ENCODE results near the gene SCARF2. TPM values are rescaled to one million over a fixed set of nuclear protein-coding genes. Genes with fewer than 3 reads are reported as not detected.

SCARF2 gene
- total RNA-seq, 1 donor = 15.5 TPM

DNA sequence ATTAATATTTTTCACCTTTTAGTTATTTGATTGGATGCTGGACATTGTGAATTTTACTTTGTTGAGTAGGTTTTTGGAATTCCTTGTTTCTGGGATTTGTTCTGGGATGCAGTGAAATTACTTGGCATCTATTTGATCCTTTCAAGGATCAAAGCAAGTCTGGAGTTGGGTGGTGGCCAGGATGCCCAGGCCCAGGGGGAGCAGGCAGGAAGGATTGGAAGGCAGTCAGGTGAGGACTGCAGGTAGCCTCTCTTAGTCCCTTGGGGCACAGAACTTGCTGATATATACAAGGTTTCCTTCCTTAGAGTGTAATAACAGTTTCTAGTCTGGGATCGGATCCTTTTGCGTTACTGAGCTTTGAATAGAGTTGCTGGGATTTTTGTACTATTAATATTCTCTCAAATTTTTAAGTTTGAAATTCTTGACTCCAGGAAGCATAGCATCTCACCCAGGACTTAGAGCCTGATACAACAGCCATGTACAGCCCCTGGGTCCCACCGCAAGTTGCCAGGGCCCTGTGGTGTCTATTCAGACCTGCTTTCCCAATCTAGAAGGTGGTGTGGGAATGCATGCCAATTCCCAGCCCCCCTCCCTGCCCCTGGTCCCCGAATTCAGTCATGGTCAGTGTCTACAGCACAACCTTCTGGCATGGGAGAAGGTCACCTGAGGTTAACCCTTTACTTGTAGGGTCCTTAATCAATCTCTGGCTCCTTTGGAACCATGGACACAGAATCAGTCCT is 37.6 kb downstream of the SCARF2 start:
- H3K4me3 ChIP-seq (ENCODE audit: low read depth, low read length) = no peak overlapping the region
- DNase-seq (ENCODE audit: low read depth) = no peak
- no peak for TF ChIP-seq CTCF (IDR thresholded peaks at IDR 0.05; ENCODE audit: insufficient read depth, low read depth, low read length)

- H3K4me3 ChIP-seq (ENCODE audit: low read depth, low read length) = no peak overlapping the region
- TF ChIP-seq CTCF (IDR thresholded peaks at IDR 0.05; ENCODE audit: insufficient read depth, low read depth, low read length) = no peak
- no peak for DNase-seq (ENCODE audit: low read depth)
Observed at GRCh38 chr22:20398420-20398819, 39.2 kb downstream of the SCARF2 start.

DNA sequence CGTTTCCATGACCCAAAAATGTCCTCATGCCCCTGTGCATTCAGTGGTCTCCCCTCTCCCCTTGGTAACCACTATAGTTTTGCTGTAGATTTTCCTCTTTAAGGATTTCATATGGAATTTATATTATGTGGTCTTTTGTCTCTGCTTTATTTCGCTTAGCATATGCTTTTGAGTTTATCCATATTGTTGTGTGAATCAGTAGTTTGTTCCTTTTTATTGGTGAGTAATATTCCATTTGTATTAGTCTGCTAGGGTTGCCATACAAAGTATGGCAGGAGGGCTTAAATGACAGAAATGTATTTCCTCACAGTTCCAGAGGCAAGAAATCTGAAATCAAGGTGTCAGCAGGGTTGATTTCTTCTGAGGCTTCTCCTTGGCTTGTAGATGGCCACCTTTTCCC is 40.1 kb downstream of the SCARF2 start:
- TF ChIP-seq CTCF (IDR thresholded peaks at IDR 0.05; ENCODE audit: insufficient read depth, low read depth, low read length) = no peak
- no peak overlapping the region for H3K4me3 ChIP-seq (ENCODE audit: low read depth, low read length)
- DNase-seq (ENCODE audit: low read depth) = no peak

DNA sequence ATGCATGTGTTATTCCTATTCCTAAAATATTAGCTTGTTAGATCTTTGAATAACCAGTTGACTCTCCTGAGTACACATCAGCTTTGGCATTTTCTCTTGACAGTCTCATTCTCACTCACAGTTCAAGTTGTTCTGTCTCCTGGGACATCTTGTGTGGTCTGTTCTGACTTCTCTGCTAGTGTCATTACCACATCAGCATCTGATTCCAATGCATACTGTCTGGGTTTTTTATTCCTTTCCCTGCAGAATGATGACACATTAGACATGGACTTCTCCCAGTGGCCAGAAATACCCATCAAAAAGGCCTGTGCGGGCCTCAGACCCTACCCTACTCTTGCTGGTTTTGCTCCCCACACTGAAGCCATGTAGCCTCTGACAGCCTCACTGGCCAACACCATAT is 41.0 kb downstream of the SCARF2 start:
- H3K4me3 ChIP-seq (ENCODE audit: low read depth, low read length) = no peak overlapping the region
- TF ChIP-seq CTCF (IDR thresholded peaks at IDR 0.05; ENCODE audit: insufficient read depth, low read depth, low read length) = no peak
- peak; percentile 6 for DNase-seq (ENCODE audit: low read depth)

DNA sequence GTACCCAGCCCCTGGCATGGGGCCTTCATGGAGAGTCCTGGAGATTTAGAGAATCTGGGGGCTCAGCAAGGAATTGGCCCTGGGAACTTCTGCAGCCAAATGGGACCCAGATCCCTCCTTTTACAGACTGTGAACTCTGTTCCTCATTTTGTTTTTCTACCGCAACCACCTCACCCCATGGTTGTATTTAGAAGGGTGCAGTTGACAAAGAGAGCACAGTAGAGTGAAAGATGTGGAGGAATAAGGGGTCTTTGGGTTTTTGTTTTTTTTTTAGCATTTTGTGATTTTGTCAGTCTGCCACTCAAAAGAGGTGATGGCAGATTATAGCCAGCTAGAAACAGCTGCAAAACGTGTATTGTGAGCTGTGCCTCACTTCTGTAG is 41.7 kb downstream of the SCARF2 start:
- H3K4me3 ChIP-seq (ENCODE audit: low read depth, low read length) = no peak overlapping the region
- TF ChIP-seq CTCF (IDR thresholded peaks at IDR 0.05; ENCODE audit: insufficient read depth, low read depth, low read length) = no peak
- DNase-seq (ENCODE audit: low read depth) = no peak

DNA sequence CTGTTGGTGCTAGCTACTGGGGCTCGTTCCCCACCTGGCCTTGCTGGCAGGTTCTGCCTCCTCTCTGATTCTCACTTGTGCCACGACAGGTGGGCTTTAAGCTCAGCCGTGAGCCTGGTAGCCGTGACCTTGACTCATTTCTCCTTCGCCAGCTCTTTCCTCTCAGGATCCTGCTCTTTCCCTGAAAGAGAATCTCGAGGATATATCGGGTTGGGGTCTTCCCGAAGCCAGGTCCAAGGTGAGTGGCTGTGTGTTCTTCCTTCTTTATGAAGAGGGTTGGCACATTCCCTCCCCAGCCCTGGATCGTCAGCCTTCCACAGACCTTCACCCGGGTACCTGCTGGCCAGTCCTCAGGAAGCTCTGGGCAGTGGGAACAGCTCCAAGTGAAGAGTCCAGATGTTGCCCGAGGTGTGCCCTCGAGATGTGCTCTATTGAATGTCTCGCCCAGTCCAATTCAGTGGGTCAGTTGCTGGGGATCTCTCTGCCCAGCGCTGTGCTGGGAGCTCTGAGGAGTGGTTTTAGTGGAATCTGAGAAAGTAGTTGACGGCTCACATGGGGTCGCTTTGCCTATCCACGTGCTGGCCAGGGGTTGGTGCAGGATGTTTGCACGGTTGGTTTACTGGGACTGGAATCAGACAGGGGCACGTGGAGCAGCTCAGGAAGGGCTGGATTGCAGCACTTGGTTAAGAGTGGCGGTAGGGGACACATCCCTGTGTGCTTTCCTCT is 42.3 kb downstream of the SCARF2 start:
- TF ChIP-seq CTCF (IDR thresholded peaks at IDR 0.05; ENCODE audit: insufficient read depth, low read depth, low read length) = no peak
- no peak for DNase-seq (ENCODE audit: low read depth)
- no peak overlapping the region for H3K4me3 ChIP-seq (ENCODE audit: low read depth, low read length)

Measured in fibroblast of villous mesenchyme (primary cell).